Keratinocyte (primary cell): Measurements from ENCODE around the gene RUFY3.

Source experiments
- EZH2 ChIP-seq: IDR thresholded peaks from one replicate; pipeline ENCODE4 v1.6.1; 2012; ENCODE audit warnings: inconsistent platforms, mild to moderate bottlenecking, low read length, moderate library complexity
- TF ChIP-seq, protein P1 (sequence below), 3 experiments: IDR thresholded peaks in 1 of 3; conservative IDR thresholded peaks in 1 of 3; optimal IDR thresholded peaks in 1 of 3; 2 replicates in 2 of 3; 3 replicates in 1 of 3; pipeline versions ENCODE3 to v1.5.1; 2011; ENCODE audit warnings: low read length in 3 of 3, mild to moderate bottlenecking in 3 of 3, moderate library complexity in 2 of 3, control low read depth in 1 of 3, inconsistent platforms in 1 of 3; ENCODE audit not compliant: insufficient read depth in 2 of 3; ENCODE audit errors: extremely low read depth in 1 of 3

DNA sequence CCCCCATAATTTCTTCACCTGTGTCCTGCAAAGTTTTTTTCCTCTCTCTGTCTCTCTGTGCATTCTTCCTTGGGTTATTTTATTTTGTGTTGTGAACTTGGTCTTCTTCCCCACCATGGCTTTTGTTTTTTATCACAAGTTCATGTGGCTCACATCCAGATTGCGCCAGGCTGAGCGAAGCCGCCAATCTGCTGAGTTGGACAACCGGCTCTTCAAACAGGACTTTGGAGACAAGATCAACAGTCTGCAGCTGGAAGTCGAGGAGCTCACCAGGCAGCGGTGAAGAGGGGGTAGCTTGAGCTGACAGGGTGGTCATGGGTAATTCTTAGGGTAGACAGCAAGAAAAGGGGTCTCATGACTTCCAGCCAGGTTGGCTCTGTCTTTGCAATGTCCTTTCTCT lies 71.9 kb downstream of the RUFY3 start:
- TF ChIP-seq, protein P1, sequence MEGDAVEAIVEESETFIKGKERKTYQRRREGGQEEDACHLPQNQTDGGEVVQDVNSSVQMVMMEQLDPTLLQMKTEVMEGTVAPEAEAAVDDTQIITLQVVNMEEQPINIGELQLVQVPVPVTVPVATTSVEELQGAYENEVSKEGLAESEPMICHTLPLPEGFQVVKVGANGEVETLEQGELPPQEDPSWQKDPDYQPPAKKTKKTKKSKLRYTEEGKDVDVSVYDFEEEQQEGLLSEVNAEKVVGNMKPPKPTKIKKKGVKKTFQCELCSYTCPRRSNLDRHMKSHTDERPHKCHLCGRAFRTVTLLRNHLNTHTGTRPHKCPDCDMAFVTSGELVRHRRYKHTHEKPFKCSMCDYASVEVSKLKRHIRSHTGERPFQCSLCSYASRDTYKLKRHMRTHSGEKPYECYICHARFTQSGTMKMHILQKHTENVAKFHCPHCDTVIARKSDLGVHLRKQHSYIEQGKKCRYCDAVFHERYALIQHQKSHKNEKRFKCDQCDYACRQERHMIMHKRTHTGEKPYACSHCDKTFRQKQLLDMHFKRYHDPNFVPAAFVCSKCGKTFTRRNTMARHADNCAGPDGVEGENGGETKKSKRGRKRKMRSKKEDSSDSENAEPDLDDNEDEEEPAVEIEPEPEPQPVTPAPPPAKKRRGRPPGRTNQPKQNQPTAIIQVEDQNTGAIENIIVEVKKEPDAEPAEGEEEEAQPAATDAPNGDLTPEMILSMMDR (optimal IDR thresholded peaks at IDR 0.05 in 1 of 3, IDR thresholded peaks at IDR 0.05 in 1 of 3, conservative IDR thresholded peaks at IDR 0.05 in 1 of 3; ENCODE audit: extremely low read depth in 1 of 3, insufficient read depth in 2 of 3, low read length in 3 of 3), result no peak
- TF ChIP-seq EZH2, result no peak
